Neuron (in vitro differentiated cells): ENCODE measurements around the gene CAMK2N2.
"Not testable (repeated sequence)": the region's sequence is repeated elsewhere in the genome, so short reads cannot be mapped to it uniquely, and the experiment has no call there.

Experiments
- H2AFZ ChIP-seq: one replicate; pipeline ENCODE4 v1.6.1; 2013; ENCODE audit warnings: low read depth, mild to moderate bottlenecking, inconsistent platforms, low read length, moderate library complexity
- H3K27me3 ChIP-seq: one replicate; pipeline ENCODE4 v1.6.1; 2013; ENCODE audit warnings: low read length; ENCODE audit not compliant: insufficient read depth
- H3K36me3 ChIP-seq: one replicate; pipeline ENCODE4 v1.6.1; 2013; ENCODE audit warnings: low read length; ENCODE audit not compliant: insufficient read depth
- H3K4me1 ChIP-seq: one replicate; pipeline ENCODE4 v1.6.1; 2013; ENCODE audit warnings: low read length; ENCODE audit not compliant: insufficient read depth
- H3K4me3 ChIP-seq: 2 replicates; pipeline ENCODE4 v1.5.1; 2013; ENCODE audit warnings: mild to moderate bottlenecking, low read length, moderate library complexity
- H3K9me3 ChIP-seq: one replicate; pipeline ENCODE4 v1.6.1; 2013; ENCODE audit warnings: low read length

The CAMK2N2 gene

GRCh38 chr3:184290331-184290730, 29.0 kb upstream of the CAMK2N2 start:
- no peaks in the 10 kb centered on the region for H3K36me3 ChIP-seq
- H2AFZ ChIP-seq: no peak overlapping the region
- H3K9me3 ChIP-seq: no peaks in the 10 kb centered on the region
- H3K4me1 ChIP-seq: no peaks in the 10 kb centered on the region
- no peak overlapping the region for H3K4me3 ChIP-seq
- peaks cover 34% of the 10 kb centered on the region for H3K27me3 ChIP-seq

GRCh38 chr3:184289426-184289938, 28.1 kb upstream of the CAMK2N2 start:
- Histone ChIP-seq H3K36me3 (no peaks in the 10 kb centered on the region), H3K9me3 (no peaks in the 10 kb centered on the region), H3K4me1 (peaks cover 2% of the 10 kb centered on the region), H3K27me3 (peaks cover 28% of the 10 kb centered on the region), H2AFZ (no peak overlapping the region), H3K4me3 (no peak overlapping the region)

- Histone ChIP-seq H3K27me3 (peaks cover 16% of the 10 kb centered on the region), H3K36me3 (no peaks in the 10 kb centered on the region), H3K4me1 (peaks cover 2% of the 10 kb centered on the region), H3K4me3 (no peak overlapping the region), H2AFZ (no peak overlapping the region), H3K9me3 (no peaks in the 10 kb centered on the region)
Measured at GRCh38 chr3:184284696-184285095, 23.3 kb upstream of the CAMK2N2 start.

- Histone ChIP-seq H3K36me3 (no peaks in the 10 kb centered on the region), H3K9me3 (no peaks in the 10 kb centered on the region), H3K27me3 (peaks cover 20% of the 10 kb centered on the region), H3K4me1 (peaks cover 2% of the 10 kb centered on the region), H2AFZ (no peak overlapping the region), H3K4me3 (no peak overlapping the region)
Measured at GRCh38 chr3:184283681-184284080, 22.3 kb upstream of the CAMK2N2 start.

DNA sequence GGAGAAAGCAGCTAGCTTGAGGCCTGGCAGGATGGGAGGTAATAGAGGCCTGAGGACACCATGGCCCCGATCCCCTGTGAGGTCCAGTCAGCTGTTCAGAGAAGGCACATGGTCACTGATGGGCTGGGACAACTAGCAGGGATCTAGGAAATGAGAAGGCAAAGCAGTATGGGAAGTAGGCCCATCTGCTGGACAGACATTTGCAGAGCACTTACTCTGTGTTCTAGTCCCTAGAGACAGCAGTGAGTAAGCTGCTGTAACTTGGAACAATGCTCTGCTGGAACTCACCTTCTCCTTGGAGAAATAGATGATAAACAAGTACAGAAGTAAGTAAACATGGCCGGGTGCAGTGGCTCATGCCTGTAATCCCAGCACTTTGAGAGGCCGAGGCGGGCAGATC, 21.6 kb upstream of the CAMK2N2 start:
- Histone ChIP-seq H3K36me3 (no peaks in the 10 kb centered on the region), H3K27me3 (peaks cover 27% of the 10 kb centered on the region), H2AFZ (no peak overlapping the region), H3K4me1 (peaks cover 2% of the 10 kb centered on the region), H3K9me3 (no peaks in the 10 kb centered on the region), H3K4me3 (no peak overlapping the region)

- Histone ChIP-seq H3K36me3 (no peaks in the 10 kb centered on the region), H3K9me3 (peaks cover 3% of the 10 kb centered on the region), H3K4me1 (no peaks in the 10 kb centered on the region), H3K4me3 (no peak overlapping the region), H2AFZ (no peak overlapping the region), H3K27me3 (peaks cover 65% of the 10 kb centered on the region)
Measured at GRCh38 chr3:184277366-184277765, 16.0 kb upstream of the CAMK2N2 start.

DNA sequence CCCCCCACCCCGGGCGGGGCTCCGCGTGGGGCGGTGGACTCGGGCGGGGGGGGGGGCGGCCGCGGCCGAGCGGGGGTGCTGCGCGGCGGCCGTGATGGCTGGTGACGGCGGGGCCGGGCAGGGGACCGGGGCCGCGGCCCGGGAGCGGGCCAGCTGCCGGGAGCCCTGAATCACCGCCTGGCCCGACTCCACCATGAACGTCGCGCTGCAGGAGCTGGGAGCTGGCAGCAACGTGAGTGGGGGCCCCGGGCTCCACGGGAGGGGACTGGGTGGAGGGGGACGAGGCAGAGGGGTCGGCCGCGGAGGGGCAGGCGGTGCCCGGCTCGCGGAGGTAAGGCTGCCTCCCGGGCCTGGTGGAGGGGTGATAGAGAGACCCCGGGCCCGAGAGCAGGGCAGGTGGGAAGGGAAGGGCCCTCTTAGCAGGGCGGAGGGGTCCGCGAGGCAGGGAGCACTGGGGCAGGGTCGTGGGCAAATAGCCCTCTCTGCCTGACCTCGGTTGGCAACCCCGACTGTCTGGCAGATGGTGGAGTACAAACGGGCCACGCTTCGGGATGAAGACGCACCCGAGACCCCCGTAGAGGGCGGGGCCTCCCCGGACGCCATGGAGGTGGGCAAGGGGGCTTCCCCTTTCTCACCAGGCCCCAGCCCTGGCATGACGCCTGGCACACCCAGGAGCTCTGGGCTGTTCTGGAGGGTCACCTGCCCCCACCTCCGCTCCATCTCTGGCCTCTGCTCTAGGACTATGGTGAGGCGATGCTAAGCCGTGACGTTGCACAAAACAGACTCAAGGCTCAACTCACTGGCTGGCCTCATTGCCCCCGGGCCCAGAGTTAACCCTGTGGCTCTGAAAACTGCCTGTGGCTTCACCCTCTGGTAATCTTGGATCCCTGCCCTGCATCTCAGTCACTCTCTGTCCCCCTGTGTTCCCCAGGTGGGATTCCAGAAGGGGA, 14.9 kb upstream of the CAMK2N2 start, which contains the start of gene ECE2:
Gene ECE2 (plus strand): TSS at position 62 of the 950 bp plus-strand sequence. CDS start 132 bp downstream, at position 194.
- Histone ChIP-seq H3K9me3 (peaks cover 3% of the 10 kb centered on the region), H3K36me3 (no peaks in the 10 kb centered on the region), H3K27me3 (peaks cover 63% of the 10 kb centered on the region), H3K4me3 (no peak within 1 kb of the TSS), H3K4me1 (no peaks in the 10 kb centered on the region), H2AFZ (no peak within 1 kb of the TSS)

DNA sequence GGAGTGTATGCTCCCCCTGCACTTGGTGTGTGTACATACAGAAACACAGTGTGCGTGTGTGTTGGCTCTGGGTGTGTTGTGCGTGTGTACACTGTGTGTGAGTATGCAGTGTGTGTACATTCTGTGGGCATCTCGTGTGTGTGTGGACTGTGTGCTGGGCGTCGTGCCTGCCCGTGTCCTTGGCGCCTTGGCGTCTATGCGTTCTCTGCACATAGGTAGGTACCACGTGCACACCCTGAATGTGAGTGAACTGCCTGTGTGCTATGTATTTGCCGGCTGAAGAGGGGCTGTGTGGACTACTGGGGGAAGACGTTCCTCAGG, 14.0 kb upstream of the CAMK2N2 start:
- no peaks in the 10 kb centered on the region for H3K36me3 ChIP-seq
- peaks cover 3% of the 10 kb centered on the region for H3K9me3 ChIP-seq
- no peak overlapping the region for H2AFZ ChIP-seq
- no peak overlapping the region for H3K4me3 ChIP-seq
- H3K4me1 ChIP-seq: no peaks in the 10 kb centered on the region
- peaks cover 58% of the 10 kb centered on the region for H3K27me3 ChIP-seq

GRCh38 chr3:184272269-184272668, 10.9 kb upstream of the CAMK2N2 start:
- Histone ChIP-seq H2AFZ (no peak overlapping the region), H3K4me1 (no peaks in the 10 kb centered on the region), H3K9me3 (peaks cover 3% of the 10 kb centered on the region), H3K36me3 (no peaks in the 10 kb centered on the region), H3K4me3 (no peak overlapping the region), H3K27me3 (peaks cover 36% of the 10 kb centered on the region)

GRCh38 chr3:184267249-184267648, 5.9 kb upstream of the CAMK2N2 start:
- H3K27me3 ChIP-seq: peaks cover 11% of the 10 kb centered on the region
- not testable (repeated sequence) for H3K4me1 ChIP-seq, H3K36me3 ChIP-seq, H3K9me3 ChIP-seq, H2AFZ ChIP-seq, H3K4me3 ChIP-seq

- peaks cover 10% of the 10 kb centered on the region for H3K4me1 ChIP-seq
- no peaks in the 10 kb centered on the region for H3K9me3 ChIP-seq
- H3K4me3 ChIP-seq: peak overlapping the region; percentile 50
- peaks cover 9% of the 10 kb centered on the region for H3K27me3 ChIP-seq
- H2AFZ ChIP-seq: peak overlapping the region; percentile 31
- no peaks in the 10 kb centered on the region for H3K36me3 ChIP-seq
Measured at GRCh38 chr3:184262764-184263179, 1.4 kb upstream of the CAMK2N2 start.

GRCh38 chr3:184261854-184262763, 756 bp upstream of the CAMK2N2 start:
- Histone ChIP-seq H3K4me1 (peaks cover 10% of the 10 kb centered on the region), H3K4me3 (peak overlapping the region; percentile 50), H3K27me3 (peaks cover 9% of the 10 kb centered on the region)

More at GRCh38 chr3:184261854-184262763, 756 bp upstream of the CAMK2N2 start:
- no peaks in the 10 kb centered on the region for H3K36me3 ChIP-seq
- peak overlapping the region; percentile 31 for H2AFZ ChIP-seq
- no peaks in the 10 kb centered on the region for H3K9me3 ChIP-seq
